ENCODE data around the gene H2AZ2.

Gene H2AZ2

DNA sequence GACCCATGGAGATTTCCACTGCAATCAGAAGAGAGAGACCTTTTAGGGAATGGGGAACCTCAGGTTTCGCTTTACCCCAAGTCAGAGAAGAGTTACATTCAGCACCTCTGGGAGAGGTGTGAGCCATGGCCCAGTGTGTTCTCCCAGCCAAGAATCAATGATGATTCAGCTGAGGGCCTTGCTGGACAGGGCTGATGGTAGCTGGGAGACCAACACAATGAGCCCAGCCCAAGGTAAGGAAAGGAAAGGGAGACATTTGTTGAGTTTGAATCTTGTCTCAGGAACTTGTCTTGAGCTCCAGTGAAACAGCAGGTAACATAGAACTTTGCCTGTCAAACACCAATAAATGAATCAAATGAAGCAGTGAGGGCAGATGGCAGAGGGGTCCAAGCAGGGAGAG lies 65.4 kb downstream of the H2AZ2 start:
- DNase-seq = no peak

Data from central memory CD4-positive, alpha-beta T cell (primary cell).